Measurements from ENCODE around the gene HPCAL1. TPM values are rescaled to one million over a fixed set of nuclear protein-coding genes. Genes with fewer than 3 reads are reported as not detected.

The HPCAL1 gene
- polyA plus RNA-seq, 3 donors, result 82.1 to 99.5 (median 98.0) TPM

GRCh38 chr2:10405448-10405847 lies 102.7 kb downstream of the HPCAL1 start:
- DNase-seq, result no peak
- H3K4me1 ChIP-seq (ENCODE audit: control insufficient read depth in 1 of 2, insufficient read depth in 2 of 2, low read length in 2 of 2), result peaks cover 75 to 83% of the 10 kb centered on the region in 2 donors
- H2AFZ ChIP-seq (ENCODE audit: insufficient read depth, low read depth, low read length, poor library complexity, severe bottlenecking), result no peak overlapping the region
- Mint-ChIP-seq H3K36me3 (peaks cover 27 to 39% of the 10 kb centered on the region in 2 donors), H3K4me1 (peaks cover 79% of the 10 kb centered on the region), H3K27ac (peak overlapping the region in 1 of 7 donors; percentile 22), H3K4me3 (no peak overlapping the region), H3K27me3 (ENCODE audit: low read depth in 3 of 3) (peaks cover 0 to 7% (median 1%) of the 10 kb centered on the region in 3 donors), H3K9me3 (no peaks in the 10 kb centered on the region)
- peaks cover 60% of the 10 kb centered on the region for H3K79me2 ChIP-seq (ENCODE audit: insufficient read depth, low read length)
- H4K20me1 ChIP-seq (ENCODE audit: insufficient read depth, low read length), result peaks cover 15% of the 10 kb centered on the region
- intact Hi-C loops (cut with micrococcal nuclease), result loop anchor here in 1 of 2 donors (5.0 kb wide), 1 partner anchor 118 kb away; no protein-coding TSS in a partner anchor
- TF ChIP-seq, protein P1, sequence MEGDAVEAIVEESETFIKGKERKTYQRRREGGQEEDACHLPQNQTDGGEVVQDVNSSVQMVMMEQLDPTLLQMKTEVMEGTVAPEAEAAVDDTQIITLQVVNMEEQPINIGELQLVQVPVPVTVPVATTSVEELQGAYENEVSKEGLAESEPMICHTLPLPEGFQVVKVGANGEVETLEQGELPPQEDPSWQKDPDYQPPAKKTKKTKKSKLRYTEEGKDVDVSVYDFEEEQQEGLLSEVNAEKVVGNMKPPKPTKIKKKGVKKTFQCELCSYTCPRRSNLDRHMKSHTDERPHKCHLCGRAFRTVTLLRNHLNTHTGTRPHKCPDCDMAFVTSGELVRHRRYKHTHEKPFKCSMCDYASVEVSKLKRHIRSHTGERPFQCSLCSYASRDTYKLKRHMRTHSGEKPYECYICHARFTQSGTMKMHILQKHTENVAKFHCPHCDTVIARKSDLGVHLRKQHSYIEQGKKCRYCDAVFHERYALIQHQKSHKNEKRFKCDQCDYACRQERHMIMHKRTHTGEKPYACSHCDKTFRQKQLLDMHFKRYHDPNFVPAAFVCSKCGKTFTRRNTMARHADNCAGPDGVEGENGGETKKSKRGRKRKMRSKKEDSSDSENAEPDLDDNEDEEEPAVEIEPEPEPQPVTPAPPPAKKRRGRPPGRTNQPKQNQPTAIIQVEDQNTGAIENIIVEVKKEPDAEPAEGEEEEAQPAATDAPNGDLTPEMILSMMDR (IDR thresholded peaks at IDR 0.05), result no peak
- no peak overlapping the region for H3K9ac ChIP-seq (ENCODE audit: insufficient read depth, low read length, poor library complexity, severe bottlenecking)
- H3K27ac ChIP-seq (ENCODE audit: low read depth in 1 of 2, low read length in 2 of 2), result no peak overlapping the region
- H3K9me3 ChIP-seq (replicated peaks in 1 of 2; ENCODE audit: control insufficient read depth in 1 of 2, insufficient read depth in 1 of 2, low read length in 2 of 2), result no peaks in the 10 kb centered on the region
- WGBS (ENCODE audit: insufficient coverage), result 92% methylated on average over 11 of the region's 13 CpGs
- no peak overlapping the region for H3K4me3 ChIP-seq (replicated peaks in 1 of 3; ENCODE audit: low read depth in 2 of 3, low read length in 3 of 3)
- H3K36me3 ChIP-seq (replicated peaks in 1 of 2; ENCODE audit: control insufficient read depth in 1 of 2, insufficient read depth in 2 of 2, low read length in 2 of 2), result peaks cover 3 to 17% of the 10 kb centered on the region in 2 donors
- H3K4me2 ChIP-seq (replicated peaks; ENCODE audit: extremely low read depth, low read length, poor library complexity, severe bottlenecking), result no peak overlapping the region
- no peaks in the 10 kb centered on the region for H3K27me3 ChIP-seq (ENCODE audit: control insufficient read depth in 2 of 2, insufficient read depth in 2 of 2, low read length in 2 of 2)

- TF ChIP-seq, protein P1 (IDR thresholded peaks at IDR 0.05), result no peak
- intact Hi-C loops (cut with micrococcal nuclease), result loop anchor here in 1 of 2 donors (5.0 kb wide), 1 partner anchor 119 kb away; no protein-coding TSS in a partner anchor
- no peaks in the 10 kb centered on the region for H3K9me3 Mint-ChIP-seq
- H3K4me1 ChIP-seq (ENCODE audit: control insufficient read depth in 1 of 2, insufficient read depth in 2 of 2, low read length in 2 of 2), result peaks cover 75 to 83% of the 10 kb centered on the region in 2 donors
- H3K36me3 Mint-ChIP-seq, result peaks cover 27 to 39% of the 10 kb centered on the region in 2 donors
- H4K20me1 ChIP-seq (ENCODE audit: insufficient read depth, low read length), result peaks cover 11% of the 10 kb centered on the region
- peaks cover 79% of the 10 kb centered on the region for H3K4me1 Mint-ChIP-seq
- peak overlapping the region in 1 of 2 donors; percentile 64 for H3K4me3 Mint-ChIP-seq
- no peaks in the 10 kb centered on the region for H3K9me3 ChIP-seq (replicated peaks in 1 of 2; ENCODE audit: control insufficient read depth in 1 of 2, insufficient read depth in 1 of 2, low read length in 2 of 2)
- H2AFZ ChIP-seq (ENCODE audit: insufficient read depth, low read depth, low read length, poor library complexity, severe bottlenecking), result no peak overlapping the region
- DNase-seq, result no peak
- H3K27me3 ChIP-seq (ENCODE audit: control insufficient read depth in 2 of 2, insufficient read depth in 2 of 2, low read length in 2 of 2), result no peaks in the 10 kb centered on the region
- H3K36me3 ChIP-seq (replicated peaks in 1 of 2; ENCODE audit: control insufficient read depth in 1 of 2, insufficient read depth in 2 of 2, low read length in 2 of 2), result peaks cover 3 to 17% of the 10 kb centered on the region in 2 donors
- H3K4me2 ChIP-seq (replicated peaks; ENCODE audit: extremely low read depth, low read length, poor library complexity, severe bottlenecking), result peak overlapping the region; percentile 56
- no peak overlapping the region for H3K9ac ChIP-seq (ENCODE audit: insufficient read depth, low read length, poor library complexity, severe bottlenecking)
- H3K27me3 Mint-ChIP-seq (ENCODE audit: low read depth in 3 of 3), result peaks cover 0 to 7% (median 1%) of the 10 kb centered on the region in 3 donors
- H3K27ac ChIP-seq (ENCODE audit: low read depth in 1 of 2, low read length in 2 of 2), result peak overlapping the region; percentile 31 to 87
- H3K79me2 ChIP-seq (ENCODE audit: insufficient read depth, low read length), result peaks cover 56% of the 10 kb centered on the region
- H3K27ac Mint-ChIP-seq, result peak overlapping the region in 6 of 7 donors; percentile 48 to 98 (median 96)
- WGBS (ENCODE audit: insufficient coverage), result 92% methylated on average over 5 of the region's 10 CpGs
- H3K4me3 ChIP-seq (replicated peaks in 1 of 3; ENCODE audit: low read depth in 2 of 3, low read length in 3 of 3), result peak overlapping the region in 1 of 3 experiments; percentile 32
These were observed 103.3 kb downstream of the HPCAL1 start for GRCh38 chr2:10406016-10406415.
